Measurements from ENCODE around the gene PTPN7.
"Not testable (repeated sequence)": the region's sequence is repeated elsewhere in the genome, so short reads cannot be mapped to it uniquely, and the experiment has no call there.

Gene PTPN7

DNA sequence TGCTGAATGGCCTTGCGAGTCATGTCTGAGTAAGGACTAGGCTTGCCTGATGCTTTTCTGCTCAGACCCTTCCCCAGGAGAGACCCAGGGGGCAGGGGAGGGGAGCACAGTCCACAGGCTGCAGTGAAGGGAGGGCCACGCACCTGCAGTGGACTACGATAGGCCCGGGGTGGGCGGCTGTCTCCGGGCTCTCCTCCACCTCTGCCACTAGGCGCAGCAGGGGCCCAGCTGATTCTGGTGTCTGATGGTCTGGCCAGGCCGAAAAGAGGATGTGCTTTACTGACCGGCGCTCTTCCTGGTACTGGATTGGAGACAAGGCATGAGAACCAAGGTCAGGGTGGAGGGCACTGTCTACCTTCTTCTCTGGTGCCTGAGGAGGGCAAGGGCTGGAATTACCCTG, 8.0 kb downstream of the PTPN7 start:
- no peak for DNase-seq (ENCODE audit: low read depth in 2 of 2)

DNA sequence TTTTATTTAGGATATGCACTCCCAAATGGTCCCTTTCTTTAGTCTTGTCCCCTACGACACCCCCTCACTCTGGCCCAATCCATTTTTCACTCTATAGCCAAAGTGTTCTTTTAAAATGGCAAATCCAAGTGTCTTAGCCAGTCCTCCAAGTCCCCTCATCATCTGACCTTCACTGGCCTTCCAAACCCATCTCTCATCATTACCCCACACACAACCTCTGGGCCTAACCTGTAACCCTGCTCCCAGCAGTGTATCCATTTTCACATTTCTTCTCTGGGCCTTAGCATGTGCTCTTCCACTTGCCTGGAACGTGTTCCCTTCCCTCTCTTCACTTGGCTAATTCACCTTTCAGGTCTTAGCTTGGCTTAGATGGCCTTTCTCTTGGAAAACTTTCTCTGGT, 9.4 kb downstream of the PTPN7 start:
- no peak for DNase-seq (ENCODE audit: low read depth in 2 of 2)

DNA sequence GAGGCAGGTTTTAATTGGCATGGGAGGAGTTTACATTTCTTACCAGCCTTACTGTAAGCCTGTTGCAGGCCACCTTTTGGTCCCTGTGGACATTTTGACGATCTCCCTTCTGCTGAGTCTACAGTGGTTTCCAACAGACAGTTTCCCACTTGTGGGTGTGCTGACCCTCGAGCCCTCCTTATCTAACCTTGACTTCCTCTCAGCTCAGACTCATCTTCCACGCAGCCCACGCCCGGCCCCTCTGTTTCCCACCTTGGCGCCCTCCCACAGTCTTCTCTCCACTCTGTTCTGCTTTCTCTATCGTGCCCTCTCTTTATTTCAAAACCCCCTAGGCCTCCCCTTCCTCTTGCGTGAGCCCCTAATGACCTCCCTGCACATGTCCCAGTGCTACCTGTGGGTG, 9.8 kb downstream of the PTPN7 start:
- DNase-seq (ENCODE audit: low read depth in 2 of 2): no peak

DNA sequence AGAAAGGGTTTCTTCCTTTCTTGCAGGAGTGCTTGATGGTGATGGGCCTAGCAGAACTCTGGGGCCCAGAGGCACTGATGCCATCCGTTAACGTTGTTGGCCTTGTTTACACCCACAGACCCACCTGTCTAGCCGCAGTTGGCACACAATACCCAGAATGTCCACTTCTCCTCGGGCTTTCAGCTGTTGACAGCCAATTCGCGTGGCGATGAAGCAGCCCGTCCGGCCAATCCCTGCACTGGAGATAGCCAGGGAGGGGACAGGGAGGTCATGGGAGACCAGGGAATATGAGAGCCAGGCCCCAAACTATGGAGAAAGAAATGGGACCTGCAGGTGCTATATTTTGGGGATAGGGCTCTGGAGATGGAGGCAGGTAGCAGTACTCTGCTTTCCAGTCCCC, 10.2 kb downstream of the PTPN7 start:
- DNase-seq (ENCODE audit: low read depth in 2 of 2): no peak

DNA sequence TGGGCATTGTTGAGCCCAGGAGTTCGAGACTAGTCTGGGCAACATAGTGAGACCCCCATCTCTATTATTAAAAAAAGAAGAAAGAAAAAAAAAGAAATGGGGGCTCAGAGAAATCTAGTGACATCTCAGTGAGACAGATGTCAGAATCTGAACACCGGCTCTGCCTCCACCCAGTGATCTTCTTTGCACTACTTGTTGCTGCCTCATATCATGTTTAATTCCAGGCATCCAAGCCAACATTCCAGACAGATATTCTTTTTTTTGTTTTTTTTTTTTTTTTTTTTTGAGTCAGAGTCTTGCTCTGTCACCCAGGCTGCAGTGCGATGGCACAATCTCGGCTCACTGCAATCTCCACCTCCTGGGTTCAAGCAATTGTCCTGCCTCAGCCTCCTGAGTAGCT, 10.8 kb downstream of the PTPN7 start:
- DNase-seq (ENCODE audit: low read depth in 2 of 2): no peak

DNA sequence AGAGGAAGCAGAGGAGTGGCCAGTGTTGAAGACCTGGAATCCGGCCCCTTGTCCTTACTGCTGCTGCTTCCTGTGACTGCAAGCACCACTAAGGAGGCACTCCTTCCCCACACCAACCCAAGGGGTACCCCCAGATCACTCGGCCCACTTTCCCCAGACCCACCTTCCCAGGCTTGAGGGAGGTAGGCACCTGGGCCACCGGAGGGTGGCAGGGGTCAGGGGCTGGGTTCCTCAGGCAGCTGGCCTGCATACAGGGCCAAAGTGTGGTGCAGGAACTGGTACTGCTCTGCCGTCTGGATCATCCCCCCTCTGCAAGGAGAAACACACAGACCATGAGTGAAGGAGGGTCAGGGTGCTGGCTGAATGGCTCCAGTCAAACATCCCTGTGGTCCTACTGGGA, 12.0 kb downstream of the PTPN7 start:
- DNase-seq (ENCODE audit: low read depth in 2 of 2): no peak

DNA sequence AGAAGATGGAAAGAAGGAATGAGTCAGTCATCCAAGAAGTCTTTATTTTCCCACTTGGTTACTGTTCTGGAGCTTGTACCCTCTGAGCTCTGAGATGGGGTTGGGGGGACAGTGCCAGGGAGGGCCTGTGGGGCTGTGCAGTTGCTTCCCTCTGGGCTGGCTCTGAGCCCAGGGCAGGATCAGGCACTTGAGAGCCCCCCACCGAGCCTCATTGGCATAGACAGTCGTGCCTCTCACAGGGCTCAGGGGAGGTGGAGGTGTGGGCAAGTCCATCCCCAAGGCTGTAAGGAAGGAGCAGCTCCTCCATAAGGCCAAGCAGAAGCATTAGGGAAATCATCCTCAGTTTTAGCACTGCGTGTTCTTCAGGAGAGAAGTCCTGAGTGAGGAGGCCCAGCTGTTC, 13.4 kb downstream of the PTPN7 start:
- DNase-seq (ENCODE audit: low read depth in 2 of 2): no peak

DNA sequence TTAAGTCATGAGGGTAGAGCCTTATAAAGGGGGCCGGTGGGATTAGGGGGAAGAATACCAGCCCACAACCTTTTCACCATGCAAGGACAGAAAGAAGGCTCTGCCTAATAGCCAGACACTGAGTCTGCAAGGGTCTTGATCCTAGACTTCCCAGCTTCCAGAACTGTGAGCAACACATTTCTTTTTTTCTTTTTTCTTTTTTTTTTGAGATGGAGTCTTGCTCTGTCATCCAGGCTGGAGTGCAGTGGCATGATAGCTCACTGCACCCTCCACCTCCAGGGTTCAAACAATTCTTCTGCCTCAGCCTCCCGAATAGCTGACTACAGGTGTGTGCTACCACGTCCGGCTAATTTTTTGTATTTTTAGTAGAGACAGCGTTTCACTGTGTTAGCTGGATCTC, 14.1 kb downstream of the PTPN7 start:
- DNase-seq (ENCODE audit: low read depth in 2 of 2): no peak

DNA sequence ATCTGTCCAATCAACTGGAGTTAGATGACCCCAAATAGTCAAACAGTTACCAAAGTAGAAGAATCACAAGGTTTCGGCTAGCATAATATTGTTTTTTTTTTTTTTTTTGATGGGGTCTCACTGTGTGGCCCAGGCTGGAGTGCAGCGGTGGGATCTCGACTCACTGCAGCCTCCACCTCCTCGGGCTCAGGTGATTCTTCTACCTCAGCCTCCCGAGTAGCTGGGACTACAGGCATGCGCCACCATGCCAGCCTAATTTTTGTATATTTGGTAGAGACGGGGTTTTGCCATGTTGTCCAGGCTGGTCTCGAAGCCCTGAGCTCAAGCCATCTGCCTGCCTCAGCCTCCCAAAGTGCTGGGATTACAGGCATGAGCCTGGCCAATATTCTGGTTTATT, 14.7 kb downstream of the PTPN7 start:
- not testable (repeated sequence) for DNase-seq (ENCODE audit: low read depth in 2 of 2)

DNA sequence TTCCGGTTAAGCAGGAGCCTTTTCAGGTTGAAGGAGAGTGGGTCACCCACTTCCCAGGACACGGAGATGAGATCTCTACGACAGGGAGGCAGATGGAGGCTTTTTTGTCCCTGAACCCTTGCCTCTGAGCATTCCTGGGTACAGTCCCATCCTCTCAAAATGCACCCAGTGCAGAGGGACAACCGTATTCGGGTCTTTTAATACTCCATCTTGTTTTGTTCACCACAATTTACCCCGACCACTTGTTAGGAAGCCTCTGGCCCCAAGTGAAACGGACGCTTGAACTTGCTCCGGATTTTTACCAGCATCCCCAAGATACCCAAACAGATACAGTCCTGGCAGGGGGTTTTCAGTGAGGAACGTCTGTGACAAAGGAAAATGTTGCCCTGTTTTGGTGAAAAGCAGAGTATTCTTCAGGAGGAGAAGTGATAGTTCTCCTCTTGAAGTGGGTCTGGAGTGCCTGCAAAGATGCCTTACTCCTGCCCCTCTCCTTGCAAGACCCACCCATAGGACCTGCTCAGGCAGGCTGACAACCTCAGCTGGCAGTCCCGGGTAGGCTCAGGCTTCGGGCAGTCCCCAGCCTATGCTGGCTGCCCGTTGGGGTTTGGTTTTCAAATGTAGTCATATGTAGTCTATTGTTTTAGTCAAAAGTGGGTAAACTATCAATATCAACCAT, 15.2 kb downstream of the PTPN7 start:
- no peak for DNase-seq (ENCODE audit: low read depth in 2 of 2)

DNA sequence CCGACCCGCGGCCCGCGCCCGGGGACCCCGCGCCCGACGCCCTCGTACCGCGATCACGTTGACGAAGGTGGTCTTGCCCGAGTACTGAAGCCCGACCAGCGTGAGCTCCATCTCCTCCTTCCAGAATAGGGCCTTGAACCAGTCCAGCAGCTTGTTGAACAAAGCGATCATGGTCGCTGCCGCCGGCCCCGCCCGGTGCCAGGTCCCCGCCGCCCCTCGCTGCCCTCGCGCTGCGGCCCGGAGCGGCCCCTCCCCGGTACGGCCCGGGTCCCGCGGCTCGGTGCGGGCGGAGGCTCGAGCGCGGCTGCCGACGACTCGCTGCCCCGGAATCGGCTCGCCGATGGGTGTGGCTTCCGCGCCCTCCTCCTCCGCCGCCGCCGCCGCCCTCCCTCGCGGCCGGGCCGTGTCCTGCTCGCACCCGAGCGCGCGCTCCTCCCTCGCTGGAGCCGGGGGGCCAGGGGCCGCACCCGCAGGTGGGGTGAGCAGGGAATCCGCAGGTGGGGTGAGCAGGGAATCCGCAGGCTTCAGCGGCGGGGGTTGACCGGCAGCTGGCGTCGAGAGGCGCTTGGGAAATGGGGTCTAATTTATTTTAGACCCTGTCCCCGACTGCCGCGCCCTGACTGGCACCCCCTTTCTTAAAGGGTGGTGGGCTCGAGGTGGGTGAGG, 15.9 kb downstream of the PTPN7 start, which contains the start of gene ARL8A:
ARL8A (minus strand) TSS at position 336 of the 666 bp plus-strand sequence; CDS start at position 171, 165 bp downstream.
- DNase-seq (ENCODE audit: low read depth in 2 of 2): peak in 1 of 2 donors; percentile 45

DNA sequence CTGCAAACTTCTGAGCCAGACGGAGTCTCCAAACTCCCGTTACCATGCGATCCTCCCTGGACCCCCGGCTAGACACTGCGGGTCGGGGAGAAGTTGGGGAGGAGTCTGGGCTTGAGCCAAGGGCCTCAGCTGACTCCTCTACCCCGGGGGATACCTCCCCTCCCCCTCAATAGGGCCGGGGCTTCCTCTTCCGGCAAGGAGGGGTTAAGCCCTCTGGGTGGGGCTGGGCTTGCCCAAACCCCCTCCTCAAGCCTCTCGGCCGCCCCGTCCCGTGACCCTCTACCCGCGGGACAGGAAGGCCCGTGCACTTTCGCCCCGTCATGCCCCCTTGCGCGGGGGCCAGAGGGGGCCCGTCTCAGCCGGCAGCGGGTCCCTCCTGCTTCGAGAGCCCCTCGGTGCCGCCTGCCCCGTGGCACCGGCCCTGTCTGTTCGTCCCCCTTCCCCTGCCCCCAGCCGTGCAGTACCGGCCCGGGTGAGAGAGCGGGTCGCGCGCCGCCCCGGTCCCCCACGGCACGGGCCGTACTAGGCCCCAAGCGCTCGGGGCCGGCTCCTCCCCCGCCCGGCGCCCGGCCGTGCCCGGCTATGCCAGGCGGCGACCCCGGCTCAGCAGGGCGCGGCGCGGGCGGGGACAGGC, 16.5 kb downstream of the PTPN7 start:
- no peak for DNase-seq (ENCODE audit: low read depth in 2 of 2)

DNA sequence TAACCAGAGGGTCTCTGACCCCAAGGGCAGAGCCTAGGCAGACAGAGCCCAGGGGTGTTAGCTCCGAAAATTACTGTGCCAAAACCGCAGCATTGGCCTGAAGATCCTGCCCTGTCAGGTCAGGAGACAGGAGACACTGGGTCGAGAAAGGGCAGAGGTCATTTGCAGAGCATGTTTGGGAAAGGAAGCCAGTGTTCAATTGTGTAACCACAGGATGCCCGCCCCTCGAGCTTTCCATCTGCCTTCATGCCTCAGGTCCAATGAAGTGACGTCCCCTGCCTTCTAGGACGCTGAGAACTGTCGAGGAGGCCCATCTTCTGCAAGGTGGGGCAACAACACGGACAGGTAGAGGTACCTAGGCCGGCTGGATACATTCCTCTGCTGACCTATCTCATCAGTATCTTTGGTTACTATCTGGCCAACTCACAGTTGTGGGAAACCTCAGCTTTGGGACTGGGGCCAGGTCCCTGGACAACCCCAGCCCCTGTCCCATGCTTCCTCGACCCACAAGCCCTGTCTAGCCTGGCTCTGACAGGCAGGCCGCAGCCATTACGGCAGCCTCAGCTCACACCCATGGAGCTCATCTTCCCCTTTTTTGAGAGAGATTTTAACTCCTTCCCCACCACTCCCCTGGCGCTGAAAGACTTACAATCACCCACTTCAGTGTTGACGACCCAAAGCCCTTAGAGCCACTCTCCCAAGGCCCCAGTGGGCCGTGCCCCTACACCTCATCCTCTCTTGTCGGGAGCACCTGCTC, 17.2 kb downstream of the PTPN7 start:
- no peak for DNase-seq (ENCODE audit: low read depth in 2 of 2)

DNA sequence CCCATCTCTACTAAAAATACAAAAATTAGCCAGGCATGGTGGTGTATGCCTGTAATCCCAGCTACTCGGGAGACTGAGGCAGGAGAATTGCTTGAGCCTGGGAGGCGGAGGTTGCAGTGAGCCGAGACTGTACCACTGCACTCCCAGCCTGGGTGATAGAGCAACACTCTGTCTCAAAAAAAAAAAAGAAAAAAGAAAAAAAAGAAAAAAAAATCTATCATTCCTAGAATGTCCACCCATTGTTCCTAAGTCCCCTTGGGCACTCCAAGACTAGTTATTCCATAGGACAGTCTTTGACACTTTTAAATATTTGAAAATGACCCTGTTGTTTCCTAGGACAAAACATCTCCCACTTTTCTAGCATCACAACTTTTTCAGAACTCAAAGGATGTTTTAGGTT, 18.9 kb downstream of the PTPN7 start:
- DNase-seq (ENCODE audit: low read depth in 2 of 2): not testable (repeated sequence)

DNA sequence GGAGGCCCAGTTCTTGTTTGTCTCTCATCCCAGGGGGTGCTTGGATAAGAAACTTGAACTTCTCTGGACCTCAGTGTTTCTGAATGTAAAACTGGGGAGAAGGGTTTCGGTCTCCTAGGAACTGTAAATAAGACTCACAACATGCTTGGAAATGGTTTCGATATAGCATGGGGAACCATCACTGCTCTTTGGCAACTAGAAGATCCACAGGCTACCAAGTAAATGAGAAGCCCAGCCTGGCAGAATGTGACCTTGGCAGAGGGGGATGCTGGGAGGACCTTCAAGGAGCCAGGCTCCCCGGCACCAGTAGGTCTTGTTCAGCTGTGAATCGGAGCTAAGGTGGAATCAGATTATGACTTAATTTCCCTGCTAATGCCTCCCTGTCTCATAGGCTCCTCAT, 19.6 kb downstream of the PTPN7 start:
- DNase-seq (ENCODE audit: low read depth in 2 of 2): no peak

DNA sequence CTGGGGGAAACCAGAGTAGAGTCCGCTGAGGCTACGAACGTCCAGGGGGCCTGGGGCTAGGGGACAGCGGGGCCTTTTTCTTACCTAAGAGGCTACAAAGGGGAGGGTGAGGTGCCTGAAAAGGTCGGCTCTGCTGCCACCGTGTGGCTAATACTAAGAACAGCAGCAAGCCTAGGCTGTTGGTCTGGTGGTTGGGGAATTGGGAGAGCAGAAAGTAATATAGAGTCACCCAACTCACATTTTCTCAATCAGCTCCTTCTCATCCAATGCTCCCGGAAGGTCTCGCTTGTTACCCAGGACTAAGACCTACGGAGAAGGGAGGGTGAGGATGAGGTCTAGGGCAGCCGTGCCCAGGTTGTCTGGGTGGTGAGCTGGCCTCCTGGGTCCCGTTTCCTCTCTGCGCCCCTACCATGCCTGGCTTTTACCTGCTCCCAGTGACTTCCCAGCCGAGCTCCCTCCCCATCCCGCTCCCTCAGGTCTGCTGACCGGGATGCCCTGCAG, 25.1 kb downstream of the PTPN7 start:
- no peak for DNase-seq (ENCODE audit: low read depth in 2 of 2)

DNA sequence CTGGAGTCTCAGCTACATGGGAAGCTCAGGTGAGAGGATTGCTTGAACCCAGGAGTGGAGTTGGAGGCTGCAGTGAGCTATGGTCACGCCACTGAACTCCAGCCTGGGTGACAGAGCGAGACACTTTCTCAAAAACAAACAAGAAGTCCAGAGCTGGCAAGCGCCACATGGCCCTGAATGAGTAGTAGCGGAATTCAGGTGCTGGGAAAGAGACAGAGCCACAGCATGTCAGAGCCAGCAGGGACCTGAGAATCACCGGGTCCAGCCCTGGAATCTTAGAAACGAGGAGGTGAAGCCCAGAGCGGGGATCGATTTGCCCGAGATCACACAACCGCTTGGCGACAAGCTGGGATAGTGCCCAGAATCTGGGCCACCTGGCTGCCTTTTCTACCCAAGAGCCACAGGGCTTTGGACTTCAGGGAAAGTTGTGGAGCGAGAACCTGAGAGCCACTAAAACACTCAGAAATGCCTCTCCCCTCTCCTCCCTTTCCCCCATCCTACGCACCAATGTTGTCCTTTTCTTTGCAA, 25.7 kb downstream of the PTPN7 start:
- DNase-seq (ENCODE audit: low read depth in 2 of 2): no peak

DNA sequence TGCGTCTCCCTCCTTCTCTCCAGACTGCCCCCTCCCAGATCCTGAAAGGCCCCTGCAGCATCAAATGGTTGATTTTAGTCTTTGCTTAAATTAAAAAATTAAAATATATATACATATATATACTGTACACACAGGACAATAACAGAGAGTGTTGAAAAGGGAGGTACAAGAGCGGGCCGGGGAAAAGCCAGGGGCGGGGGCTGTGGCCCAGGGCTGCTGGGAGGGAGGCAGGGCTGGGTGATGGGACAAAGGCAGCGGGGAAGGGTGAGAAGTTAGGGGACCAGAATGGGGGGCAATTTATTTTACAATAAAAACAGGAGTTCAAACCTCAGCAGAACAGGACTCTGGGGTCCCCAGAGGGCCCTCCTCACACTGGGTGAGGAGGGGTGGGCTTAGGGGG, 26.4 kb downstream of the PTPN7 start:
- no peak for DNase-seq (ENCODE audit: low read depth in 2 of 2)

DNA sequence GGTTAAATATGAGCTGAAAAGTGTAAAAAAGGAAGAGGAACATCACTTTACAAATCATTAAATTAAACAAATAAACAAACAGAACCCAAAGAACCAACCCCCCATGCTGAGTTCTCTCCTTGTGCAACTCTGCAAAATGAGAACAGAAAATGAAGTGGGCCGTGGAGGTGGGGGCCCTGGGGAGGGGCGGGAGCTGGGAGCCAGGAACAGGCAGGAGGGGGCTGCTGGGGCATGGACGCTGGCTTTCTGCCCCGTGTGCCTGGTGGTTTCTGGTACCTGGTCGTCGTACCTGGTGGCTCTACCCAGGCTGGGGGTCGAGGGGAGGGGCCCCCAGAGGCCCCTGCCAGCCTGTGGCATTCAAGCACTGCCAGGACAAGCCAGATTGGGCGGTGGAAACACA, 26.9 kb downstream of the PTPN7 start:
- DNase-seq (ENCODE audit: low read depth in 2 of 2): no peak

DNA sequence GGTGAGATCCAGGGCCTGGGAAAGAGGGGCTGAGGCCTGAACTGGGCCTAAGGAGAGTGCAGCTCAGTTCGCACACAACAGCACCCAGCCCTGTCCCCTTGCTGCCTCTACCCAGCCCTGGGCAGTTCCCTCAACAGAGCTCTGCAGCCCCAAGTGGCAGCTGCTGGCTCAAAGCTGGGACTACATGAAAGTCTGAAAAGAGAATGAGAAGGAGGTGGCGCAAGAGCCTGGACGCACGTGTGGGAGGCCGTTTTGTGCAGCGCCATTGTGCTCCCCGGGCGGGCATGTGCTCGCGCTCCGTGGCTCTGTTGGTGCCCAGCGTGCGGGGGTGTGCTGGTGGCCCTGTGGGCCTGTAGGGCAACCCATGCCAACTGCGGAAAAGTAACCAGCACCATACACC, 27.4 kb downstream of the PTPN7 start:
- no peak for DNase-seq (ENCODE audit: low read depth in 2 of 2)

DNA sequence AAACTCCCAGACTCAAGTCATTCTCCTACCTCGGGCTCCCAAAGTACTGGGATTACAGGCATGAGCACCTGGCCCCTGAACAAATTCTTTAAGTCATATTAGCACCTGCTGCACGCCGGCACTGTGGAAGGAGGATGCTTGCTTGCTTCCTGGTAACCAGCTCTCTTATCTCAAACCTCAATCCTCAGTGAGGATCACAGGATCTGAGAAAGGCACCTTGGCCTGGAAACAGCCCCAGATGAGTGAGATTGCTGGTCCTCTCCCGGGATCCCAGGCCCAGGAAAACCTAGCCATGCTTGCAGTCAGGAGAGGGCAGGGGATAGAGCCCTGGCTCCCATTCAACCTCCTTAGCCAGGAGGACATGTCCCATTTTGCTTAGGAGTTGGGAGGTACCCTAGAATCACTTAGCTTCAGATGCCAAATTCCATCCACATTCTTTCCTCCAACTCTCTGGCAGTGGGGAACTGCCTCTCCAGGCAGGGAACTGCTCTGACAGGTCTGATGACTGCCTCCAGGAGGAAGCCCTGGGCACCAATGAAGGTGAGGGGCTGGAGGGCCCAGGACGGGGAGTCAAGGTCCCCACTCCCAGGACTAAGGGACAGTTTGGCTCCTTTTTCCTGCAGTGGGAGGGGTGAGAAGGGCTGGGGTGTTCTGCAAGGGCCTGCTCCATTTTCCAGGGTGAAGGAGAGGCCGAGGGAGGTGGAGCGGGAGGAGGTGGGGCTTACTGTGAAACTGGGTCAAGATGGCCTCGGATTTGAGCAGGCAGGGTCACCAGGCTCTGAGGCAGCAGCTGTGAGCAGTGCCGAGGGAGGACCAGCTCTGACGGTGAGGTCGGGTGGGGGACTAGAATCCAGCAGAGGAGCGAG, 28.2 kb downstream of the PTPN7 start:
- no peak for DNase-seq (ENCODE audit: low read depth in 2 of 2)

All from stimulated activated CD8-positive, alpha-beta memory T cell treated with anti-CD3 and anti-CD28 coated beads, Interleukin-15, amount 100 ng/mL, for 4 hours (primary cell).